SK-N-SH treated with all-trans-retinoic acid at 6 μM for 48 hours (cell line): Measurements from ENCODE around the gene EEFSEC.

Experiments
- ATAC-seq: fragments of 200-7000 bp; cut with Tn5 transposase; 3 replicates; pipeline ENCODE4 v1.9.1; 2020; ENCODE audit warnings: mild to moderate bottlenecking, moderate library complexity
- ARNTL ChIP-seq: fragments of 450-650 bp; formaldehyde crosslinking; IDR thresholded peaks from 2 replicates; pipeline ENCODE4 v1.5.0; 2020; ENCODE audit warnings: low read depth, mild to moderate bottlenecking, moderate library complexity, borderline replicate concordance
- BACH2 ChIP-seq: fragments of 250-450 bp; sonication (Bioruptor Pico); IDR thresholded peaks from 2 replicates; pipeline ENCODE4 v1.9.0; 2021; ENCODE audit warnings: mild to moderate bottlenecking, borderline replicate concordance
- CREB5 ChIP-seq: fragments of 250-450 bp; sonication (Bioruptor Pico); IDR thresholded peaks from 2 replicates; pipeline ENCODE4 v1.5.1; 2020; ENCODE audit warnings: low read depth, mild to moderate bottlenecking, moderate library complexity
- CSDC2 ChIP-seq: fragments of 250-450 bp; sonication (Bioruptor Pico); IDR thresholded peaks from 2 replicates; pipeline ENCODE4 v1.5.0; 2020; ENCODE audit warnings: mild to moderate bottlenecking, moderate library complexity
- GLIS3 ChIP-seq: fragments of 250-450 bp; sonication (Bioruptor Pico); IDR thresholded peaks from 2 replicates; pipeline ENCODE4 v1.5.0; 2020; ENCODE audit warnings: mild to moderate bottlenecking, moderate library complexity
- ISL1 ChIP-seq: fragments of 250-450 bp; sonication (Bioruptor Pico); IDR thresholded peaks from 2 replicates; pipeline ENCODE4 v2.1.2; 2022; ENCODE audit warnings: mild to moderate bottlenecking, moderate library complexity
- OSR1 ChIP-seq: fragments of 250-450 bp; sonication (Bioruptor Pico); IDR thresholded peaks from 2 replicates; pipeline ENCODE4 v1.8.0; 2022; ENCODE audit warnings: moderate library complexity, mild to moderate bottlenecking, inconsistent platforms
- SNAI2 ChIP-seq: fragments of 250-450 bp; sonication (Bioruptor Pico); IDR thresholded peaks from 2 replicates; pipeline ENCODE4 v1.5.0; 2020; ENCODE audit warnings: mild to moderate bottlenecking, moderate library complexity
- TCF4 ChIP-seq: fragments of 250-450 bp; sonication (Bioruptor Pico); IDR thresholded peaks from 2 replicates; pipeline ENCODE4 v1.8.0; 2021; ENCODE audit warnings: mild to moderate bottlenecking, moderate library complexity, borderline replicate concordance
- TOX ChIP-seq: fragments of 250-450 bp; sonication (Bioruptor Pico); IDR thresholded peaks from 2 replicates; pipeline ENCODE4 v1.8.0; 2021; ENCODE audit warnings: mild to moderate bottlenecking, moderate library complexity, borderline replicate concordance
- TSHZ2 ChIP-seq: fragments of 250-450 bp; sonication (Bioruptor Pico); IDR thresholded peaks from 2 replicates; pipeline ENCODE4 v1.5.0; 2020; ENCODE audit warnings: mild to moderate bottlenecking, moderate library complexity
- ZC3H10 ChIP-seq: fragments of 250-450 bp; sonication (Bioruptor Pico); IDR thresholded peaks from 2 replicates; pipeline ENCODE4 v1.5.1; 2021; ENCODE audit warnings: mild to moderate bottlenecking, moderate library complexity
- ZFP3 ChIP-seq: fragments of 250-450 bp; sonication (Bioruptor Pico); IDR thresholded peaks from 2 replicates; pipeline ENCODE4 v1.5.0; 2020; ENCODE audit warnings: mild to moderate bottlenecking, moderate library complexity
- ZFP30 ChIP-seq: fragments of 450-650 bp; formaldehyde crosslinking; IDR thresholded peaks from 2 replicates; pipeline ENCODE4 v1.5.0; 2022; ENCODE audit warnings: mild to moderate bottlenecking, moderate library complexity
- ZNF565 ChIP-seq: fragments of 450-650 bp; formaldehyde crosslinking; conservative IDR thresholded peaks from 2 replicates; pipeline ENCODE4 v1.5.0; 2020; ENCODE audit warnings: low read depth, mild to moderate bottlenecking, moderate library complexity
- ZNF70 ChIP-seq: fragments of 450-650 bp; formaldehyde crosslinking; IDR thresholded peaks from 2 replicates; pipeline ENCODE4 v1.5.0; 2020; ENCODE audit warnings: mild to moderate bottlenecking, moderate library complexity
- ZNF8 ChIP-seq: fragments of 450-650 bp; formaldehyde crosslinking; IDR thresholded peaks from 2 replicates; pipeline ENCODE4 v1.5.0; 2020; ENCODE audit warnings: mild to moderate bottlenecking, moderate library complexity
- TF ChIP-seq, protein P1 (sequence below): fragments of 250-450 bp; sonication (Bioruptor Pico); IDR thresholded peaks from 2 replicates; pipeline ENCODE4 v1.8.0; 2021; ENCODE audit warnings: low read depth, mild to moderate bottlenecking, moderate library complexity, borderline replicate concordance
- TF ChIP-seq, protein P2 (sequence below): fragments of 250-450 bp; sonication (Bioruptor Pico); IDR thresholded peaks from 2 replicates; pipeline ENCODE4 v1.8.0; 2020; ENCODE audit warnings: mild to moderate bottlenecking, moderate library complexity, borderline replicate concordance
- TF ChIP-seq, protein P3 (sequence below): fragments of 250-450 bp; sonication (Bioruptor Pico); IDR thresholded peaks from 2 replicates; pipeline ENCODE4 v1.5.1; 2021; ENCODE audit warnings: mild to moderate bottlenecking, moderate library complexity

The EEFSEC gene

GRCh38 chr3:128283421-128283820, 130.1 kb downstream of the EEFSEC start:
- TF ChIP-seq CSDC2, result no peak
- TF ChIP-seq, protein P1, sequence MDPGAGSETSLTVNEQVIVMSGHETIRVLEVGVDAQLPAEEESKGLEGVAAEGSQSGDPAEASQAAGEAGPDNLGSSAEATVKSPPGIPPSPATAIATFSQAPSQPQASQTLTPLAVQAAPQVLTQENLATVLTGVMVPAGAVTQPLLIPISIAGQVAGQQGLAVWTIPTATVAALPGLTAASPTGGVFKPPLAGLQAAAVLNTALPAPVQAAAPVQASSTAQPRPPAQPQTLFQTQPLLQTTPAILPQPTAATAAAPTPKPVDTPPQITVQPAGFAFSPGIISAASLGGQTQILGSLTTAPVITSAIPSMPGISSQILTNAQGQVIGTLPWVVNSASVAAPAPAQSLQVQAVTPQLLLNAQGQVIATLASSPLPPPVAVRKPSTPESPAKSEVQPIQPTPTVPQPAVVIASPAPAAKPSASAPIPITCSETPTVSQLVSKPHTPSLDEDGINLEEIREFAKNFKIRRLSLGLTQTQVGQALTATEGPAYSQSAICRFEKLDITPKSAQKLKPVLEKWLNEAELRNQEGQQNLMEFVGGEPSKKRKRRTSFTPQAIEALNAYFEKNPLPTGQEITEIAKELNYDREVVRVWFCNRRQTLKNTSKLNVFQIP (CRISPR knock-in tag), result no peak
- no peak for TF ChIP-seq ZNF8
- TF ChIP-seq TOX (CRISPR knock-in tag), result no peak
- TF ChIP-seq TCF4 (CRISPR knock-in tag), result no peak
- TF ChIP-seq, protein P2, sequence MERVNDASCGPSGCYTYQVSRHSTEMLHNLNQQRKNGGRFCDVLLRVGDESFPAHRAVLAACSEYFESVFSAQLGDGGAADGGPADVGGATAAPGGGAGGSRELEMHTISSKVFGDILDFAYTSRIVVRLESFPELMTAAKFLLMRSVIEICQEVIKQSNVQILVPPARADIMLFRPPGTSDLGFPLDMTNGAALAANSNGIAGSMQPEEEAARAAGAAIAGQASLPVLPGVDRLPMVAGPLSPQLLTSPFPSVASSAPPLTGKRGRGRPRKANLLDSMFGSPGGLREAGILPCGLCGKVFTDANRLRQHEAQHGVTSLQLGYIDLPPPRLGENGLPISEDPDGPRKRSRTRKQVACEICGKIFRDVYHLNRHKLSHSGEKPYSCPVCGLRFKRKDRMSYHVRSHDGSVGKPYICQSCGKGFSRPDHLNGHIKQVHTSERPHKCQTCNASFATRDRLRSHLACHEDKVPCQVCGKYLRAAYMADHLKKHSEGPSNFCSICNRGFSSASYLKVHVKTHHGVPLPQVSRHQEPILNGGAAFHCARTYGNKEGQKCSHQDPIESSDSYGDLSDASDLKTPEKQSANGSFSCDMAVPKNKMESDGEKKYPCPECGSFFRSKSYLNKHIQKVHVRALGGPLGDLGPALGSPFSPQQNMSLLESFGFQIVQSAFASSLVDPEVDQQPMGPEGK (CRISPR knock-in tag), result no peak
- no peak for TF ChIP-seq ZNF565 (CRISPR knock-in tag)
- no peak for TF ChIP-seq OSR1 (CRISPR knock-in tag)
- no peak for TF ChIP-seq ZNF70 (CRISPR knock-in tag)
- no peak for TF ChIP-seq BACH2 (CRISPR knock-in tag)
- TF ChIP-seq ARNTL (CRISPR knock-in tag), result no peak
- no peak for TF ChIP-seq ISL1
- TF ChIP-seq, protein P3, sequence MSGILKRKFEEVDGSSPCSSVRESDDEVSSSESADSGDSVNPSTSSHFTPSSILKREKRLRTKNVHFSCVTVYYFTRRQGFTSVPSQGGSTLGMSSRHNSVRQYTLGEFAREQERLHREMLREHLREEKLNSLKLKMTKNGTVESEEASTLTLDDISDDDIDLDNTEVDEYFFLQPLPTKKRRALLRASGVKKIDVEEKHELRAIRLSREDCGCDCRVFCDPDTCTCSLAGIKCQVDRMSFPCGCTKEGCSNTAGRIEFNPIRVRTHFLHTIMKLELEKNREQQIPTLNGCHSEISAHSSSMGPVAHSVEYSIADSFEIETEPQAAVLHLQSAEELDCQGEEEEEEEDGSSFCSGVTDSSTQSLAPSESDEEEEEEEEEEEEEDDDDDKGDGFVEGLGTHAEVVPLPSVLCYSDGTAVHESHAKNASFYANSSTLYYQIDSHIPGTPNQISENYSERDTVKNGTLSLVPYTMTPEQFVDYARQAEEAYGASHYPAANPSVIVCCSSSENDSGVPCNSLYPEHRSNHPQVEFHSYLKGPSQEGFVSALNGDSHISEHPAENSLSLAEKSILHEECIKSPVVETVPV (CRISPR knock-in tag), result no peak
- no peak for TF ChIP-seq ZFP3 (CRISPR knock-in tag)
- TF ChIP-seq ZFP30 (CRISPR knock-in tag), result no peak
- no peak for TF ChIP-seq GLIS3 (CRISPR knock-in tag)
- TF ChIP-seq SNAI2 (CRISPR knock-in tag), result no peak
- ATAC-seq, result no peak

- no peak for TF ChIP-seq CREB5
- TF ChIP-seq TOX (CRISPR knock-in tag), result no peak
- TF ChIP-seq, protein P1 (CRISPR knock-in tag), result no peak
- TF ChIP-seq, protein P2 (CRISPR knock-in tag), result no peak
- no peak for TF ChIP-seq ZNF565 (CRISPR knock-in tag)
- TF ChIP-seq ZNF8, result no peak
- no peak for TF ChIP-seq ARNTL (CRISPR knock-in tag)
- no peak for TF ChIP-seq TSHZ2 (CRISPR knock-in tag)
- TF ChIP-seq SNAI2 (CRISPR knock-in tag), result no peak
- TF ChIP-seq ZC3H10 (CRISPR knock-in tag), result no peak
- no peak for TF ChIP-seq ISL1
- no peak for TF ChIP-seq BACH2 (CRISPR knock-in tag)
- no peak for TF ChIP-seq TCF4 (CRISPR knock-in tag)
- no peak for TF ChIP-seq ZFP3 (CRISPR knock-in tag)
- TF ChIP-seq, all 23 proteins: peak for 0
- no peak for ATAC-seq
These were observed 132.0 kb downstream of the EEFSEC start for GRCh38 chr3:128285042-128285966.
